Measurements from ENCODE around the gene CAPN7. TPM values are rescaled to one million over a fixed set of nuclear protein-coding genes. Genes with fewer than 3 reads are reported as not detected.

CAPN7 gene
- total RNA-seq, 3 donors from 2014 or later = 79.0 to 112 (median 91.4) TPM

- intact Hi-C loops (cut with DNase I; ENCODE audit: low total_unique reads) = no loop called here
- TF ChIP-seq CTCF (IDR thresholded peaks at IDR 0.05) = no peak
- TF ChIP-seq POLR2A (IDR thresholded peaks at IDR 0.05) = no peak
- TF ChIP-seq POLR2AphosphoS5 (IDR thresholded peaks at IDR 0.05) = no peak
- H3K27me3 ChIP-seq = no peaks in the 10 kb centered on the region
- H3K36me3 ChIP-seq = no peaks in the 10 kb centered on the region
- peak in 1 of 2 donors; percentile 54 for DNase-seq (ENCODE audit: low spot score in 2 of 2)
- H3K27ac ChIP-seq = peak overlapping the region; percentile 19 to 46
- H3K4me3 ChIP-seq = no peak overlapping the region
- no peaks in the 10 kb centered on the region for H3K9me3 ChIP-seq
- peaks cover 4 to 8% of the 10 kb centered on the region in 2 donors for H3K4me1 ChIP-seq
Observed at GRCh38 chr3:15284121-15284889, 78.3 kb downstream of the CAPN7 start.

DNA sequence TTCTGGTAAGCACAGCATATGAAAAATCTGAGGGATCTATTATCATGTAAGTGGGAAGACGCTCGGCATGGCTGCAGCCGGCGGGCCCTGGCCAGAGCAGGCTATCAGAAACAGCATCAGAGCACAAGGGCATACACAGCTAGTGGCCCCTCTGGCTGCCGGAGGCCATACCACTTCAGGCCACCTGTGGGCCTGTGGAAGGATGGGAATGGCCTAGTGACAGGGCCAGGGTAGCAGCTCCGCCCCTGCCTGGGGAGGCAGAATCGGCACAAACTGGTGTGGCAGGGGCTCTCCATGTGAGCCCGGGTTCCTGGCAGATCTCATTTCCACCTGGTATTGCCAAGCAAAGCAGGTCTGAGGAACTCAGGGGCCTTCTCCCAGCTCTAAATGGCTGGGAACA is 80.0 kb downstream of the CAPN7 start:
- TF ChIP-seq CTCF (IDR thresholded peaks at IDR 0.05) = no peak
- TF ChIP-seq POLR2A (IDR thresholded peaks at IDR 0.05) = no peak
- no peak for TF ChIP-seq POLR2AphosphoS5 (IDR thresholded peaks at IDR 0.05)

GRCh38 chr3:15287565-15288330 is 81.7 kb downstream of the CAPN7 start:
- peak in 1 of 2 donors; percentile 60 for DNase-seq (ENCODE audit: low spot score in 2 of 2)
- peaks cover 9 to 22% of the 10 kb centered on the region in 2 donors for H3K4me1 ChIP-seq

More for the DNA sequence above, 80.0 kb downstream of the CAPN7 start:
- no peaks in the 10 kb centered on the region for H3K9me3 ChIP-seq
- H3K27ac ChIP-seq = peak overlapping the region; percentile 70 to 87
- peaks cover 0 to 8% of the 10 kb centered on the region in 2 donors for H3K4me1 ChIP-seq
- no peak for DNase-seq (ENCODE audit: low spot score in 2 of 2)
- no peaks in the 10 kb centered on the region for H3K36me3 ChIP-seq
- H3K27me3 ChIP-seq = no peaks in the 10 kb centered on the region
- H3K4me3 ChIP-seq = no peak overlapping the region
- intact Hi-C loops (cut with DNase I; ENCODE audit: low total_unique reads) = no loop called here

DNA sequence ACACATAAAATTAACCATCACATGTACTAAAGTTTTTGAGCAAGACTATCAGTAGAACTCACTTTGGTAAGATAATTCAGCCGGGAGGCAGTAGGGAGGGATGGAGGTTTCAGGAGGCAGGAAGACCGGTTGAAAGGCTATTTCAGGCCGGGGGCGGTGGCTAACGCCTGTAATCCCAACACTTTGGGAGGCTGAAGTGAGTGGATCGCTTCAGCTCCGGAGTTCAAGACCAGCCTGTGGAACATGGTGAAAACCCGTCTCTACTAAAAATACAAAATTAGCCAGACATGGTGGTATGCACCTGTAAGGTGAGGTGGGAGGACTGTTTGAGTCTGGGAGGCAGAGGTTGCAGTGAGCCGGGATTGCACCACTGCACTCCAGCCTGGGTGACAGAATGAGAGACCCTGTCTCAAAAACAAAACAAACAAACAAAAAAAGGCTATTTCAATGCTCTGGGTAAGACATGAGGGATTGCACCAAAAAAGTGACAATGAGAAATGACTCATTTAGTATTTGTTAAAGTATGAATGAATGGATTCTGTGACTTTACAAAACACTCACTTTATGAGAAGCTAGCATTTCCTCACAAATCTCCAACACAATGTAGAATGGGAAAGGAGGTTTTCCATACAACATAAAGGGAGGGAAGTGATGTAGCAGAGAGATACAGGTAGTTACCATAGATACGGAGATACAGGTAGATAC is 82.4 kb downstream of the CAPN7 start:
- Histone ChIP-seq H3K27me3 (no peaks in the 10 kb centered on the region), H3K9me3 (no peaks in the 10 kb centered on the region), H3K4me1 (peaks cover 16 to 30% of the 10 kb centered on the region in 2 donors), H3K36me3 (no peaks in the 10 kb centered on the region), H3K4me3 (no peak overlapping the region), H3K27ac (peak overlapping the region; percentile 70 to 87)
- TF ChIP-seq CTCF (IDR thresholded peaks at IDR 0.05) = no peak
- no peak for TF ChIP-seq POLR2AphosphoS5 (IDR thresholded peaks at IDR 0.05)
- TF ChIP-seq POLR2A (IDR thresholded peaks at IDR 0.05) = no peak
- intact Hi-C loops (cut with DNase I; ENCODE audit: low total_unique reads) = no loop called here
- DNase-seq (ENCODE audit: low spot score in 2 of 2) = no peak

More at GRCh38 chr3:15287565-15288330, 81.7 kb downstream of the CAPN7 start:
- TF ChIP-seq POLR2AphosphoS5 (IDR thresholded peaks at IDR 0.05) (peak; percentile 72 to 82 (median 80)), POLR2A (IDR thresholded peaks at IDR 0.05) (no peak)
- no peaks in the 10 kb centered on the region for H3K27me3 ChIP-seq
- peak overlapping the region; percentile 70 to 87 for H3K27ac ChIP-seq
- no peaks in the 10 kb centered on the region for H3K9me3 ChIP-seq
- intact Hi-C loops (cut with DNase I; ENCODE audit: low total_unique reads) = no loop called here
- no peaks in the 10 kb centered on the region for H3K36me3 ChIP-seq
- H3K4me3 ChIP-seq = no peak overlapping the region

DNA sequence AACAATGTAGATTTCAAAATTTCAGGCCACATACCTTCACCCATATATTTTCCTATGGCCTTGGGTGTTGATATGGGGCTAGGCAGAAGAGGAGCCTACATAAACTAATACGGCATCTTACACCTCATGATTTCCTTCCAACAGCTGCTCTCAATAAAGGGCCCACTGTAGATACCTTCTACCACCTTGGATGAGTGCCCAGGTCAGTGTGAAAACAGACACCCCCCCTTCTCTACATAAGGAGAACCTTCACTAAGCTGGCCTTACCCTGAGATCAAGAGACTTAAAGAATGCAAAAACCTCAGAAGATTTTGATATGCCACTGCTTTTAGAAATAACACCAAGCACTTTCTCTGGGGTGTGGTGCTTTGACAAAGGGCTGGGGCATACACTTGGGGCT is 83.6 kb downstream of the CAPN7 start:
- Histone ChIP-seq H3K27ac (peak overlapping the region in 1 of 2 donors; percentile 87), H3K4me3 (no peak overlapping the region), H3K4me1 (peaks cover 17 to 23% of the 10 kb centered on the region in 2 donors), H3K36me3 (no peaks in the 10 kb centered on the region), H3K9me3 (no peaks in the 10 kb centered on the region), H3K27me3 (no peaks in the 10 kb centered on the region)
- TF ChIP-seq POLR2A (IDR thresholded peaks at IDR 0.05) = no peak
- intact Hi-C loops (cut with DNase I; ENCODE audit: low total_unique reads) = no loop called here
- no peak for DNase-seq (ENCODE audit: low spot score in 2 of 2)
